K562 (cell line): Measurements from ENCODE around the gene RABL3. TPM values are rescaled to one million over a fixed set of nuclear protein-coding genes. Genes with fewer than 3 reads are reported as not detected.

ENCODE experiments used
- ARHGAP35 ChIP-seq: fragments of 450-650 bp; IDR thresholded peaks from 2 replicates; pipeline ENCODE4 v1.6.1; 2018; ENCODE audit not compliant: partially characterized antibody
- CC2D1A ChIP-seq: fragments of 450-650 bp; IDR thresholded peaks from 2 replicates; pipeline ENCODE4 v1.6.1; 2017; ENCODE audit warnings: mild to moderate bottlenecking
- CHCHD3 ChIP-seq: fragments of 250-450 bp; sonication (Bioruptor Pico); IDR thresholded peaks from 2 replicates; pipeline ENCODE4 v2.1.2; 2022; ENCODE audit warnings: mild to moderate bottlenecking
- FOXP1 ChIP-seq: sonication (generic); formaldehyde crosslinking; IDR thresholded peaks from 2 replicates; pipeline ENCODE4 v1.8.0; 2022; ENCODE audit warnings: mild to moderate bottlenecking, missing genetic modification reagents
- HNRNPL ChIP-seq: fragments of 200-400 bp; formaldehyde crosslinking; IDR thresholded peaks from 2 replicates; pipeline ENCODE4 v1.6.1; 2017; ENCODE audit warnings: low read depth, mild to moderate bottlenecking, low read length
- L3MBTL2 ChIP-seq: fragments of 450-650 bp; IDR thresholded peaks from 2 replicates; pipeline ENCODE4 v1.6.1; 2016; ENCODE audit warnings: mild to moderate bottlenecking, moderate library complexity
- MCM5 ChIP-seq: fragments of 450-650 bp; IDR thresholded peaks from 2 replicates; pipeline ENCODE4 v1.6.1; 2016; ENCODE audit warnings: low read depth
- PRMT5 ChIP-seq: sonication (generic); formaldehyde crosslinking; IDR thresholded peaks from 2 replicates; pipeline ENCODE4 v1.5.0; 2020; ENCODE audit warnings: missing genetic modification reagents
- REST ChIP-seq, 2 experiments: fragments of 450-650 bp; formaldehyde crosslinking in 1 of 2; IDR thresholded peaks; 2 replicates each; pipeline versions ENCODE4 v1.4.0 to v1.6.1; 2014 to 2020; ENCODE audit warnings: mild to moderate bottlenecking in 2 of 2, borderline replicate concordance in 1 of 2, low read depth in 1 of 2
- RFX7 ChIP-seq: fragments of 250-450 bp; sonication (Bioruptor Pico); IDR thresholded peaks from 2 replicates; pipeline ENCODE4 v1.5.1; 2021; ENCODE audit warnings: mild to moderate bottlenecking
- SETDB1 ChIP-seq: IDR thresholded peaks from one replicate; pipeline ENCODE4 v1.6.1; 2012; ENCODE audit warnings: low read length, control low read depth, inconsistent platforms
- ZBTB43 ChIP-seq: sonication (generic); formaldehyde crosslinking; IDR thresholded peaks from 2 replicates; pipeline ENCODE4 v1.8.0; 2023; ENCODE audit warnings: mild to moderate bottlenecking, missing genetic modification reagents
- ZNF133 ChIP-seq: fragments of 250-450 bp; sonication (Bioruptor Pico); IDR thresholded peaks from 2 replicates; pipeline ENCODE4 v1.4.0; 2020; ENCODE audit warnings: mild to moderate bottlenecking
- ZNF212 ChIP-seq: fragments of 450-650 bp; formaldehyde crosslinking; IDR thresholded peaks from 2 replicates; pipeline ENCODE4 v1.4.0; 2020; ENCODE audit warnings: mild to moderate bottlenecking
- ZNF316 ChIP-seq: fragments of 450-650 bp; IDR thresholded peaks from 2 replicates; pipeline ENCODE4 v1.6.1; 2016
- ZNF592 ChIP-seq: fragments of 450-650 bp; IDR thresholded peaks from 2 replicates; pipeline ENCODE4 v1.6.1; 2017; ENCODE audit warnings: antibody characterized with exemption, mild to moderate bottlenecking
- ZNF785 ChIP-seq: fragments of 250-450 bp; sonication (Bioruptor Pico); IDR thresholded peaks from 2 replicates; pipeline ENCODE4 v1.4.0; 2020; ENCODE audit warnings: mild to moderate bottlenecking
- polyA plus RNA-seq, 8 experiments: library from polyadenylated mRNA; depleted of rRNA in 4 of 8; stranded (reverse) in 5 of 8; unstranded in 3 of 8; fragments of >200 nt; fragmentation: Nextera tagmentation in 2 of 8; fragmentation: Illumina TruSeq in 1 of 8; extraction: Ambion mirVana in 2 of 8; extraction: Trizol in 1 of 8; gene quantifications; 2 replicates each; pipeline versions ENCODE4 v1.2.1 to v1.2.3, GENCODE V29; 2011 to 2014; ENCODE audit warnings: inconsistent platforms in 1 of 8, missing spikeins in 1 of 8
- total RNA-seq, 7 experiments: library from RNA; depleted of rRNA in 6 of 7; stranded (reverse); fragments of >200 nt in 6 of 7; fragmentation: Illumina TruSeq in 2 of 7; extraction: Trizol in 2 of 7; gene quantifications; 2 replicates each; pipeline versions ENCODE4 v1.2.1 to v1.2.3, GENCODE V29; 2011 to 2021; ENCODE audit warnings: low replicate concordance in 1 of 7

Gene RABL3
- total and polyA plus RNA-seq, 9 of the 15 experiments (the other 6 are each of a cell fraction or from before 2014, with no cell fraction given) = 6.5 to 30.7 (median 12.3) TPM

GRCh38 chr3:120742198-120742848, at the start of gene RABL3, which contains the start of gene GTF2E1 (continued):
- TF ChIP-seq ZNF316 (no peak), ARHGAP35 (no peak), PRMT5 (CRISPR knock-in tag) (no peak), L3MBTL2 (peak; percentile 84), ZNF592 (no peak), FOXP1 (CRISPR knock-in tag) (no peak), HNRNPL (no peak), REST (IDR thresholded peaks at IDR 0.05; ENCODE audit: borderline replicate concordance) (no peak), REST (CRISPR knock-in tag; IDR thresholded peaks at IDR 0.05; ENCODE audit: low read depth) (no peak), CHCHD3 (CRISPR knock-in tag) (no peak), SETDB1 (no peak), MCM5 (no peak), ZBTB43 (CRISPR knock-in tag) (no peak), ZNF133 (CRISPR knock-in tag) (no peak), ZNF212 (CRISPR knock-in tag) (no peak), ZNF785 (CRISPR knock-in tag) (no peak), RFX7 (no peak), CC2D1A (peak; percentile 79)
